CD14-positive monocyte (primary cell): Measurements from ENCODE around the gene UBE2E1. TPM values are rescaled to one million over a fixed set of nuclear protein-coding genes. Genes with fewer than 3 reads are reported as not detected.

Source experiments
- DNase-seq, 3 donors: peaks; one replicate each; pipeline ENCODE4 v3.0.0-alpha.2; 2011 to 2022
- H2AFZ ChIP-seq: 2 replicates; pipeline ENCODE4 v1.6.0; 2012; ENCODE audit warnings: mild to moderate bottlenecking, low read depth, low read length, inconsistent platforms; ENCODE audit not compliant: insufficient read depth, poor library complexity, severe bottlenecking
- H3K27ac ChIP-seq, 2 donors: 1 replicate in 1 of 2; 2 replicates in 1 of 2; pipeline ENCODE4 v1.5.1; 2012 to 2013; ENCODE audit warnings: low read length in 2 of 2, control low read depth in 1 of 2, inconsistent platforms in 1 of 2, low read depth in 1 of 2, mild to moderate bottlenecking in 1 of 2
- H3K27me3 ChIP-seq, 2 donors: one replicate each; pipeline versions ENCODE4 v1.6.0 to v1.6.1; 2011 to 2013; ENCODE audit warnings: low read length in 2 of 2; ENCODE audit not compliant: control insufficient read depth in 2 of 2, insufficient read depth in 2 of 2
- H3K36me3 ChIP-seq, 2 donors: replicated peaks in 1 of 2; 1 replicate in 1 of 2; 2 replicates in 1 of 2; pipeline versions ENCODE4 v1.5.1 to v1.6.1; 2012 to 2013; ENCODE audit warnings: low read length in 2 of 2, control low read depth in 1 of 2, inconsistent platforms in 1 of 2, mild to moderate bottlenecking in 1 of 2; ENCODE audit not compliant: insufficient read depth in 2 of 2, control insufficient read depth in 1 of 2
- H3K4me1 ChIP-seq, 2 donors: 1 replicate in 1 of 2; 2 replicates in 1 of 2; pipeline versions ENCODE4 v1.5.1 to v1.6.1; 2012 to 2013; ENCODE audit warnings: low read length in 2 of 2, control low read depth in 1 of 2, inconsistent platforms in 1 of 2, mild to moderate bottlenecking in 1 of 2, moderate library complexity in 1 of 2; ENCODE audit not compliant: insufficient read depth in 2 of 2, control insufficient read depth in 1 of 2
- H3K4me2 ChIP-seq: replicated peaks from 2 replicates; pipeline ENCODE3; 2012; ENCODE audit warnings: low read length, moderate library complexity, mild to moderate bottlenecking; ENCODE audit not compliant: poor library complexity, severe bottlenecking; ENCODE audit errors: extremely low read depth
- H3K4me3 ChIP-seq, 3 experiments: fragments of 200-600 bp in 1 of 3; sonication (generic) in 1 of 3; replicated peaks in 1 of 3; 1 replicate in 2 of 3; 2 replicates in 1 of 3; pipeline ENCODE4 v1.5.1; 2011 to 2013; ENCODE audit warnings: low read length in 3 of 3, mild to moderate bottlenecking in 3 of 3, control low read depth in 2 of 3, low read depth in 2 of 3, inconsistent platforms in 1 of 3, moderate library complexity in 1 of 3
- H3K79me2 ChIP-seq: 2 replicates; pipeline ENCODE4 v1.6.0; 2012; ENCODE audit warnings: mild to moderate bottlenecking, control low read depth, inconsistent platforms, low read length, moderate library complexity; ENCODE audit not compliant: insufficient read depth
- H3K9ac ChIP-seq: 2 replicates; pipeline ENCODE4 v1.6.0; 2017; ENCODE audit warnings: low read length, mild to moderate bottlenecking; ENCODE audit not compliant: insufficient read depth, poor library complexity, severe bottlenecking
- H3K9me3 ChIP-seq, 2 donors: replicated peaks in 1 of 2; 1 replicate in 1 of 2; 2 replicates in 1 of 2; pipeline versions ENCODE4 v1.5.1 to v1.6.1; 2012 to 2013; ENCODE audit warnings: low read length in 2 of 2, control low read depth in 1 of 2; ENCODE audit not compliant: control insufficient read depth in 1 of 2, insufficient read depth in 1 of 2
- H4K20me1 ChIP-seq: 2 replicates; pipeline ENCODE4 v1.6.0; 2012; ENCODE audit warnings: mild to moderate bottlenecking, low read length, control low read depth, moderate library complexity; ENCODE audit not compliant: insufficient read depth
- H3K27ac Mint-ChIP-seq, 7 donors: one replicate each; pipeline ENCODE4 v1.8.0; 2020; ENCODE audit warnings: mild to moderate bottlenecking in 7 of 7, mixed read lengths in 7 of 7, moderate library complexity in 6 of 7, inconsistent platforms in 2 of 7
- H3K27me3 Mint-ChIP-seq, 3 donors: one replicate each; pipeline ENCODE4 v1.8.0; 2021 to 2022; ENCODE audit warnings: low read depth in 3 of 3, mild to moderate bottlenecking in 3 of 3, mixed read lengths in 3 of 3, moderate library complexity in 3 of 3, inconsistent platforms in 1 of 3
- H3K36me3 Mint-ChIP-seq, 2 donors: one replicate each; pipeline ENCODE4 v1.8.0; 2020; ENCODE audit warnings: mixed read lengths in 2 of 2, inconsistent platforms in 1 of 2, mild to moderate bottlenecking in 1 of 2
- H3K4me1 Mint-ChIP-seq: one replicate; pipeline ENCODE4 v1.8.0; 2020; ENCODE audit warnings: mild to moderate bottlenecking, mixed read lengths
- H3K4me3 Mint-ChIP-seq, 2 donors: one replicate each; pipeline ENCODE4 v1.8.0; 2020; ENCODE audit warnings: mild to moderate bottlenecking in 2 of 2, mixed read lengths in 2 of 2, moderate library complexity in 1 of 2
- H3K9me3 Mint-ChIP-seq, 7 donors: one replicate each; pipeline ENCODE4 v1.8.0; 2020 to 2022; ENCODE audit warnings: mixed read lengths in 7 of 7, mild to moderate bottlenecking in 6 of 7, moderate library complexity in 6 of 7, inconsistent platforms in 2 of 7
- WGBS: methylation state at CpG from one replicate; pipeline ENCODE4 v1.1.5; 2013; ENCODE audit warnings: missing lambda C conversion rate; ENCODE audit not compliant: insufficient coverage; 5-methylcytosine and 5-hydroxymethylcytosine counted together
- intact Hi-C, 2 donors: fragments of 100-400 bp; cut with micrococcal nuclease; formaldehyde crosslinking; loops; one replicate each; pipeline versions ENCODE4 v1.15.0 to v1.15.1; 2023
- polyA plus RNA-seq, 3 donors: library from polyadenylated mRNA; depleted of rRNA in 1 of 3; unstranded in 2 of 3; stranded (reverse) in 1 of 3; fragments of 300-500 nt in 2 of 3; fragments of >200 nt in 1 of 3; fragmentation: Illumina TruSeq in 2 of 3; gene quantifications; 1 replicate in 2 of 3; 2 replicates in 1 of 3; pipeline ENCODE4 v1.2.3, GENCODE V29; 2012 to 2021
- TF ChIP-seq, protein P1 (sequence below): fragments of 200-600 bp; IDR thresholded peaks from one replicate; pipeline ENCODE4 v1.8.0; 2022; ENCODE audit warnings: antibody characterized with exemption, mild to moderate bottlenecking

Gene UBE2E1
- polyA plus RNA-seq, 3 donors = 31.3 to 60.2 (median 34.6) TPM

DNA sequence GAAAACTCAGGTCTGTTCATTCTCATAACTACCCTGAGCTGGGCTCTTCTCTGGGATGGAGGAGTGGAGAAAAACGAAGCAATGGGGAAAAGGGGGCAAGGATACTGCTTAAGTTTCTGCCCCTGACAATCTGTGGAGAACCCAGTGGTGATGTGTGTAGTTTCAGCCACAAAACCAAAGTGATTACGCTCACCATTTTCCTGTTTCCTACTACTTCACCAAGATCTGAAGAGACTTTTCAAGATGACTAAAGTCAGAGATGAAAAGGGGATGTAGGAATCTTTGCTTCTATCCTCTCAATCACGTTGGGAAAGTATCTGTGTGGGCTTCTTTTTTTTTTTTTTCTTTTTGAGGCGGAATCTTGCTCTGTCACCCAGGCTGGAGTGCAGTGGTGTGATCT is 8.3 kb upstream of the UBE2E1 start:
- no peak overlapping the region for H3K4me3 ChIP-seq
- H3K36me3 Mint-ChIP-seq = no peaks in the 10 kb centered on the region
- H3K36me3 ChIP-seq = no peaks in the 10 kb centered on the region
- no peaks in the 10 kb centered on the region for H3K79me2 ChIP-seq
- no peaks in the 10 kb centered on the region for H3K9me3 ChIP-seq
- no peaks in the 10 kb centered on the region for H4K20me1 ChIP-seq
- 0% methylated on average over 1 of the region's 4 CpGs for WGBS
- TF ChIP-seq, protein P1, sequence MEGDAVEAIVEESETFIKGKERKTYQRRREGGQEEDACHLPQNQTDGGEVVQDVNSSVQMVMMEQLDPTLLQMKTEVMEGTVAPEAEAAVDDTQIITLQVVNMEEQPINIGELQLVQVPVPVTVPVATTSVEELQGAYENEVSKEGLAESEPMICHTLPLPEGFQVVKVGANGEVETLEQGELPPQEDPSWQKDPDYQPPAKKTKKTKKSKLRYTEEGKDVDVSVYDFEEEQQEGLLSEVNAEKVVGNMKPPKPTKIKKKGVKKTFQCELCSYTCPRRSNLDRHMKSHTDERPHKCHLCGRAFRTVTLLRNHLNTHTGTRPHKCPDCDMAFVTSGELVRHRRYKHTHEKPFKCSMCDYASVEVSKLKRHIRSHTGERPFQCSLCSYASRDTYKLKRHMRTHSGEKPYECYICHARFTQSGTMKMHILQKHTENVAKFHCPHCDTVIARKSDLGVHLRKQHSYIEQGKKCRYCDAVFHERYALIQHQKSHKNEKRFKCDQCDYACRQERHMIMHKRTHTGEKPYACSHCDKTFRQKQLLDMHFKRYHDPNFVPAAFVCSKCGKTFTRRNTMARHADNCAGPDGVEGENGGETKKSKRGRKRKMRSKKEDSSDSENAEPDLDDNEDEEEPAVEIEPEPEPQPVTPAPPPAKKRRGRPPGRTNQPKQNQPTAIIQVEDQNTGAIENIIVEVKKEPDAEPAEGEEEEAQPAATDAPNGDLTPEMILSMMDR = no peak
- peaks cover 12% of the 10 kb centered on the region for H3K4me1 Mint-ChIP-seq
- intact Hi-C loops = no loop called here
- H3K27me3 ChIP-seq = no peaks in the 10 kb centered on the region
- no peak overlapping the region for H3K27ac Mint-ChIP-seq
- H3K9ac ChIP-seq = no peak overlapping the region
- H3K4me2 ChIP-seq = no peak overlapping the region
- no peaks in the 10 kb centered on the region for H3K4me1 ChIP-seq
- no peak overlapping the region for H2AFZ ChIP-seq
- no peak overlapping the region for H3K4me3 Mint-ChIP-seq
- H3K9me3 Mint-ChIP-seq = peaks cover 0 to 2% (median 0%) of the 10 kb centered on the region in 7 donors
- H3K27me3 Mint-ChIP-seq = peaks cover 0 to 4% (median 0%) of the 10 kb centered on the region in 3 donors
- peak in 1 of 3 donors; percentile 24 for DNase-seq
- H3K27ac ChIP-seq = no peak overlapping the region

DNA sequence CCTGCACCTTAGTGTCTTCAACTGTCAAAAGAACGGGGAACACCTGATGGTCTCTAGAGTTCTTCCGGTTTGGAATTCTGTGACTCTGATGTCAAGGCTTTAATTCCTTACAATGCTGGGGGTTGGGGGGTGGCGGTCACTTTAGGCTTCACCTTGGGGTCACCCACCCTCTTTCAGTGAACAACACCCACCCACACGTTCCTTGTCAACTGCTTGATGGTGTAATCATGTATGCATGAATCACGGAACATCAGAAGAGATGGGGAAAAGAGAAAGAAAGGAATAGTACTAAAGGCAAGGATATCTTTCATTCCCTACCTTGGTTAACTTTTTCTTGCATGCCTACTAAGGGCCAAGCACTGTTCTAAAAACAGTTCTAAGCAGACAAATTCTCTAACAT is 7.3 kb upstream of the UBE2E1 start:
- Histone ChIP-seq H3K27me3 (no peaks in the 10 kb centered on the region), H3K9me3 (no peaks in the 10 kb centered on the region), H3K4me2 (no peak overlapping the region), H3K4me1 (no peaks in the 10 kb centered on the region), H4K20me1 (no peaks in the 10 kb centered on the region), H3K36me3 (no peaks in the 10 kb centered on the region), H3K9ac (no peak overlapping the region), H3K27ac (no peak overlapping the region), H2AFZ (no peak overlapping the region), H3K79me2 (no peaks in the 10 kb centered on the region), H3K4me3 (no peak overlapping the region)
- peaks cover 0 to 4% (median 0%) of the 10 kb centered on the region in 3 donors for H3K27me3 Mint-ChIP-seq
- H3K36me3 Mint-ChIP-seq = no peaks in the 10 kb centered on the region
- TF ChIP-seq, protein P1 = no peak
- intact Hi-C loops = no loop called here
- DNase-seq = no peak
- no peak overlapping the region for H3K4me3 Mint-ChIP-seq
- no peak overlapping the region for H3K27ac Mint-ChIP-seq
- WGBS = no CpG with 5 or more reads among the region's 5 CpGs
- peaks cover 0 to 2% (median 0%) of the 10 kb centered on the region in 7 donors for H3K9me3 Mint-ChIP-seq
- peaks cover 12% of the 10 kb centered on the region for H3K4me1 Mint-ChIP-seq
